Cardiac fibroblast (primary cell): Measurements from ENCODE around the gene COG4.

Experiments
- DNase-seq, 2 donors: peaks; one replicate each; pipeline versions ENCODE4 v3.0.0 to v3.0.0-alpha.2; 2010; ENCODE audit warnings: low read depth in 2 of 2
- H3K4me3 ChIP-seq, 2 donors: replicated peaks in 1 of 2; 1 replicate in 1 of 2; 2 replicates in 1 of 2; pipeline ENCODE4 v1.5.1; 2011; ENCODE audit warnings: low read depth in 2 of 2, low read length in 2 of 2, mild to moderate bottlenecking in 2 of 2, moderate library complexity in 1 of 2
- TF ChIP-seq, protein P1 (sequence below): IDR thresholded peaks from one replicate; pipeline ENCODE4 v1.5.1; 2011; ENCODE audit warnings: low read depth, mild to moderate bottlenecking, low read length, inconsistent platforms

COG4 gene

DNA sequence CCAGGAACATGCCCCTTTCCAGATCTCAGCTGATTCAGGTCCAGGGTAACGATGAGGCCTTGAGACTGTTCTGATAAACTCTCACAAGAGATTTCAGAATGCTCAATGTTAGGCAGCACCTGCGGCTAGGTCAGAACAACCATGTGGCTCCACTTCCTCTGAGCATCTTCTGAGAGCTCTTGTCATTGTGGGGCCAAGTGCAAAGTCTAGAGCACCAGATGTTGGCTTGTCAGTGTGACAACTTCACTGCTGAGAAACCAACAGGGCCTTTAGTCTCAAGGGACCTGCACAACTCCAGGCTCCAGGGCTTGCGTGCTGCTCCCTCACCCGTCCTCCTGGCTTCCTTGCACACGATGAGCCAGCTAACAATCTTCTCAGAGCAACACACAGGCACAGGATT, 39.9 kb downstream of the COG4 start:
- no peak for DNase-seq
- H3K4me3 ChIP-seq: no peak overlapping the region
- TF ChIP-seq, protein P1, sequence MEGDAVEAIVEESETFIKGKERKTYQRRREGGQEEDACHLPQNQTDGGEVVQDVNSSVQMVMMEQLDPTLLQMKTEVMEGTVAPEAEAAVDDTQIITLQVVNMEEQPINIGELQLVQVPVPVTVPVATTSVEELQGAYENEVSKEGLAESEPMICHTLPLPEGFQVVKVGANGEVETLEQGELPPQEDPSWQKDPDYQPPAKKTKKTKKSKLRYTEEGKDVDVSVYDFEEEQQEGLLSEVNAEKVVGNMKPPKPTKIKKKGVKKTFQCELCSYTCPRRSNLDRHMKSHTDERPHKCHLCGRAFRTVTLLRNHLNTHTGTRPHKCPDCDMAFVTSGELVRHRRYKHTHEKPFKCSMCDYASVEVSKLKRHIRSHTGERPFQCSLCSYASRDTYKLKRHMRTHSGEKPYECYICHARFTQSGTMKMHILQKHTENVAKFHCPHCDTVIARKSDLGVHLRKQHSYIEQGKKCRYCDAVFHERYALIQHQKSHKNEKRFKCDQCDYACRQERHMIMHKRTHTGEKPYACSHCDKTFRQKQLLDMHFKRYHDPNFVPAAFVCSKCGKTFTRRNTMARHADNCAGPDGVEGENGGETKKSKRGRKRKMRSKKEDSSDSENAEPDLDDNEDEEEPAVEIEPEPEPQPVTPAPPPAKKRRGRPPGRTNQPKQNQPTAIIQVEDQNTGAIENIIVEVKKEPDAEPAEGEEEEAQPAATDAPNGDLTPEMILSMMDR: no peak

DNA sequence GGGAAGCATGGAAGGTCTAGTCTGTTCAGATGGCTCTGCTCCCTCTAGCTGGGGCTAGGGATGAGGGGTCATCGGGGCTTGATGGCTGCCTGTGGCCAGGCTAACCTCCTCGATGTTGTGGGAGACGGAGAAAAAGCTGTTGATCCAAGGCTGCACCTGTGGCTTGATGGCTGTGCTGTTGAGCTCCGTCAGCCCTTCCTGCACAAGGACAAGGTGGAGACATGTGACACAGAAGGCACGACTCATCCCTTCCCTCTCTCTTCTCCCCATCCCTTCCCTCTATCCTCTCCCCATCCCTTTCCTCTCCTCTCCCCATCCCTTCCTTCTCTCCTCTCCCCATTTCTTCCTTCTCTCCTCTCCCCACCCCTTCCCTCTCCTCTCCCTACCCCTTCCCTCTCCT, 40.7 kb downstream of the COG4 start:
- TF ChIP-seq, protein P1: no peak
- DNase-seq: no peak
- H3K4me3 ChIP-seq: no peak overlapping the region

DNA sequence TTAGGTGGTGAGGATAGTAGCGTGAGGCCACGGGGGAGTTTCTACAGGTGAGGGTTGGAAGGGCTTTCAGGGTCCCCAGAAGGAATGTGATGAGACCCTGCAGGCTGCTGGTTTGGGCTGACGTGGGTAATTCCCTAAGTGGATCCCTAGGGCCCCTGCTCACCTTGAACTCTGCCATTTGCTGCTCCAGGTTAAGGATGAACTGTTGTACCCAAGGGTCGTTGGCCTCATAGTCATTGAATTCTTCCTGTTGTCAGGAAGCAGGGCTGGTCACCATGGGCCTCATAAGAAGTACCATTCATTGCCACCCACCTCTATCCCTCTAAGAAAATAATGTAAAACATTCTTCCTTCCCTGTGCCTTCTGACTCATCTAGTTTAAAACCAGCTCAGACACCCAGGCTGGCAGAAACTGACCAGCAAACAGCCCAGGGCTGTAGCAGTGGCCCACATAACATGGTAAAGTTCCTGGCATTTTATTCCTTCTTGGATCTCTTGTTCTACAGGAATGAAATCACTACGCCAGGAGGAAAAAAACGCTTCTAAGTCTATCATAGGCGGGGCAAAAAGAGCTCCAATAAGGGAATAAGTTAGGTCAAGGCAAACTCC, 41.3 kb downstream of the COG4 start:
- no peak overlapping the region for H3K4me3 ChIP-seq
- peak in 1 of 2 donors; percentile 32 for DNase-seq
- TF ChIP-seq, protein P1: no peak

DNA sequence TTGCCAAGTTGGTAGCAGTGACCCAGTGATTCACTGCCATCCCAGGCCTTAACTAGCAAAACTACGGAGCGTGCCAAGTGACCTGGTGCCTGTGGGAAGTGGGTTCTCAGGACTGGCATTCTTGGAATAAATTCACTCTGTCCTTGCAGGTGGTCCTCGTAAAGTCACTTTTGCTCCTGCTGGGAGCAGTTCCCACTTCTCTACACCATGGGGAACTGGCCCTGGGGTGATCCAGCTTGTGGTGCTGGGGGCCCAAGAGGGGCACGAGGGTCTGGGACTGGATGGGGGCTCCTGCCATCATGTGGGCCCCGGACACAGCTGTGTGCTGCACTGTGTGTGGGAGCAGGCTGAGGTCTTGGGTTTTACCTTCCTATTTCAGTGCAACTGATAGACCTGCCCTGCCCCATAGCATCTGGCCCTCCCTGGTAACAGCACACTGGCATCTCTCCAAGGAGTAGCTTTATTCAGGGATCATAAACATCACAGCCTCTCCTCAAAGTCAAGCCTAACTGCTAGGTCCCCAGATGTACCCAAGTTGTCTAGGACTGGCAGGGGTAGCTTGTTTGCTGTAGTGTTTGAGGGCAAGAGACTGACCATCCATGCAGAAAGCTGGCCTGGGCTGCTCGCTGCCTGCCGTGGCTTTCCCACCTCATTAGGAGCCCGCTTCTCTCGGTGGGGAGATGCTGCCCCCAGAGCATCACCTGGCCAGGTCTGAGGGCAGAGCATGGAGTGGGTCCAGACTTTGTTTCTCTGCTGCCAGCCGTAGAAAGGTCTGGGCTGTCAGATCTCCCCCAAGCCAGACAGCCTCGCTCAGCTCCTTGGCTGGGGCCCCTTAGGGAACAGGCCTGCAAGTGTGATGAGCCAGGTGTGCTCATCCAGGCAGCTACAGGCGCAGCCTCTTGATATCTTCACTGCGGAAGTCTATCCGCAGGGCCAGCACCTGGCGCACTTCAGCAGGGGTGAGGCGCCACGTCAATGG, 42.9 kb downstream of the COG4 start:
- H3K4me3 ChIP-seq: no peak overlapping the region
- TF ChIP-seq, protein P1: no peak
- no peak for DNase-seq

DNA sequence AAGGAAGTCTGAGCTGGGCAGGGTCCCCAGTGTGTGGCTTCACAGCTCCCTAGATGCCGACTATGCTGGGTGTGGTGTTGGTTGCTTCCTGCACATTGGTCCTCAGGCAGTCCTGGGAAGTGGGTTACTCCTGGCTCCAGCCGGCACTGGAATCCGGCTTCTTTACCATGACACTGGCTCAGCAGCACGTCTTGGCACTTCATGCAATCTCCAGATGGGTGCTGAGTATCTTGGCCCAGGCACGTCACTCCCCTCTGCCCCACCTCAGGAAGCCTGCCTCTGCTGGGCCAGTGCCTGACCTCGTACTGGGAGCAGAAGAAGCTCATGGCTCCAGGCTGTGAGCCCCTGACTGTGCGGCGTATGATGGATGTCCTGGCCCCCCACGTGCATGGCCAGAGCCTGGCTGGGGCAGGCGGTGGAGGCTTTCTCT, 44.4 kb downstream of the COG4 start:
- H3K4me3 ChIP-seq: no peak overlapping the region
- peak in 1 of 2 donors; percentile 57 for DNase-seq
- TF ChIP-seq, protein P1: no peak

DNA sequence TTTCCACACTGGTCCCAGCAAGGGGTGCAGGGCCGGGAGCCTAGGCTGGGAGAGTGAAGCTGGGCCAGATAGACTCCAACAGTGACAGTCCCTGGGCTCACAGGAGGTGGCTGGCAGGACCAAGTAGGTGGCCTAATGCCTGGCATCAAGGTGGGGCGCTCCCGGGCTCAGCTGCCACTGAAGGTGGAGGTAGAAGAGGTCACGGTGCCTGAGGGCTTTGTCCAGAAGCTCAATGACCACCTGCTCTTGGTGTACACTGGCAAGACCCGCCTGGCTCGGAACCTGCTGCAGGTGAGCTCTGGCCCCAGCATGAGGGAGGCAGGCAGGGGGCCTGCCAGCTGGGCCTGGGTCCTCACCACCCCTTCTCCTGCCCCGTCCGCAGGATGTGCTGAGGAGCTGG, 45.2 kb downstream of the COG4 start:
- no peak for DNase-seq

More for the DNA sequence above, 45.2 kb downstream of the COG4 start:
- H3K4me3 ChIP-seq: no peak overlapping the region
- TF ChIP-seq, protein P1: no peak
